Esophagus squamous epithelium (tissue), 5 donors: ENCODE measurements around the gene F5. TPM values are rescaled to one million over a fixed set of nuclear protein-coding genes. Genes with fewer than 3 reads are reported as not detected.
A peak's percentile ranks its signal among the peaks of the same experiment; 100 is the strongest.

Experiments used
- DNase-seq: peaks from one replicate; lab custom pipeline; 2025; lab: John Stamatoyannopoulos, UW
- H3K27ac ChIP-seq, 4 donors: fragments of 200-600 bp; sonication (generic); one replicate each; pipeline ENCODE4 v1.5.1; 2016 to 2019; ENCODE audit warnings: mild to moderate bottlenecking in 1 of 4
- H3K27me3 ChIP-seq, 4 donors: fragments of 200-600 bp; sonication (generic); 1 replicate in 3 of 4; 2 replicates in 1 of 4; pipeline versions ENCODE4 v1.5.1 to v1.6.0; 2017 to 2021; ENCODE audit warnings: antibody characterized with exemption in 1 of 4
- H3K36me3 ChIP-seq, 3 donors: fragments of 200-600 bp; sonication (generic); one replicate each; pipeline ENCODE4 v1.5.1; 2016 to 2019
- H3K4me1 ChIP-seq, 3 donors: fragments of 200-600 bp; sonication (generic); one replicate each; pipeline ENCODE4 v1.5.1; 2017 to 2019
- H3K4me3 ChIP-seq, 4 donors: fragments of 200-600 bp; sonication (generic); 1 replicate in 3 of 4; 2 replicates in 1 of 4; pipeline ENCODE4 v1.5.1; 2016 to 2019; ENCODE audit warnings: mild to moderate bottlenecking in 2 of 4, moderate library complexity in 1 of 4
- H3K9me3 ChIP-seq, 3 donors: fragments of 200-600 bp; sonication (generic); one replicate each; pipeline ENCODE4 v1.5.1; 2016 to 2019
- CTCF ChIP-seq, 6 experiments: fragments of 450-650 bp in 4 of 6; fragments of 200-600 bp in 2 of 6; sonication (generic) in 2 of 6; IDR thresholded peaks; one replicate each; pipeline ENCODE4 v1.5.1; 2016 to 2019; ENCODE audit warnings: antibody characterized with exemption in 6 of 6, mild to moderate bottlenecking in 4 of 6, moderate library complexity in 4 of 6
- POLR2A ChIP-seq, 4 donors: fragments of 450-650 bp; IDR thresholded peaks; one replicate each; pipeline ENCODE4 v1.6.1; 2017; ENCODE audit warnings: antibody characterized with exemption in 4 of 4, mild to moderate bottlenecking in 4 of 4, moderate library complexity in 3 of 4
- WGBS, 2 donors: methylation state at CpG; one replicate each; pipeline ENCODE4 v1.1.5; 2018; 5-methylcytosine and 5-hydroxymethylcytosine counted together
- intact Hi-C: fragments of 100-400 bp; cut with DNase I; formaldehyde crosslinking; loops from one replicate; pipeline ENCODE4 v1.15.0; 2022
- total RNA-seq, 4 donors: library from RNA; depleted of rRNA; stranded (reverse); fragments of >200 nt; gene quantifications; one replicate each; pipeline ENCODE4 v1.1.0, GENCODE V29; 2016
- donor health status: DM: yes; HTN: yes; CAD: no.

F5 gene
- total RNA-seq, 4 donors from 2014 or later: 0.13 to 0.41 TPM; not detected in 2

GRCh38 chr1:169563019-169563615 is 23.2 kb downstream of the F5 start:
- intact Hi-C loops: no loop called here
- no peak for DNase-seq
- Histone ChIP-seq H3K9me3 (peaks cover 0 to 4% (median 0%) of the 10 kb centered on the region in 3 donors), H3K4me1 (no peaks in the 10 kb centered on the region), H3K27me3 (peaks cover 0 to 3% (median 0%) of the 10 kb centered on the region in 4 donors), H3K27ac (no peak overlapping the region), H3K36me3 (no peaks in the 10 kb centered on the region), H3K4me3 (no peak overlapping the region)
- 81 to 96% methylated on average over 1 of the region's 1 CpG for WGBS, 2 donors
- no peak for TF ChIP-seq POLR2A (IDR thresholded peaks at IDR 0.05)
- TF ChIP-seq CTCF (IDR thresholded peaks at IDR 0.05): no peak

GRCh38 chr1:169561692-169562091 is 24.6 kb downstream of the F5 start:
- intact Hi-C loops: no loop called here
- Histone ChIP-seq H3K27me3 (peaks cover 0 to 3% (median 0%) of the 10 kb centered on the region in 4 donors), H3K36me3 (no peaks in the 10 kb centered on the region), H3K27ac (no peak overlapping the region), H3K9me3 (peaks cover 0 to 4% (median 0%) of the 10 kb centered on the region in 3 donors), H3K4me1 (no peaks in the 10 kb centered on the region), H3K4me3 (no peak overlapping the region)
- no peak for TF ChIP-seq CTCF (IDR thresholded peaks at IDR 0.05)
- no peak for DNase-seq
- WGBS, 2 donors: 0 to 50% methylated on average over 1 of the region's 1 CpG

GRCh38 chr1:169557131-169557530 is 29.1 kb downstream of the F5 start:
- Histone ChIP-seq H3K4me3 (no peak overlapping the region), H3K4me1 (no peaks in the 10 kb centered on the region), H3K36me3 (no peaks in the 10 kb centered on the region), H3K27ac (no peak overlapping the region), H3K9me3 (no peaks in the 10 kb centered on the region), H3K27me3 (no peaks in the 10 kb centered on the region)
- TF ChIP-seq CTCF (IDR thresholded peaks at IDR 0.05) (no peak), POLR2A (IDR thresholded peaks at IDR 0.05) (no peak)
- intact Hi-C loops: no loop called here
- no peak for DNase-seq
- 67 to 76% methylated on average over 5 of the region's 5 CpGs for WGBS, 2 donors

GRCh38 chr1:169550294-169550693 is 36.0 kb downstream of the F5 start:
- TF ChIP-seq CTCF (IDR thresholded peaks at IDR 0.05) (peak in 5 of 6 experiments; percentile 24 to 56 (median 35)), POLR2A (IDR thresholded peaks at IDR 0.05) (no peak)
- Histone ChIP-seq H3K9me3 (no peaks in the 10 kb centered on the region), H3K36me3 (no peaks in the 10 kb centered on the region), H3K27ac (no peak overlapping the region), H3K4me1 (no peaks in the 10 kb centered on the region), H3K4me3 (no peak overlapping the region), H3K27me3 (no peaks in the 10 kb centered on the region)
- 30 to 57% methylated on average over 2 to 4 of the region's 4 CpGs for WGBS, 2 donors
- no peak for DNase-seq
- intact Hi-C loops: no loop called here

GRCh38 chr1:169548282-169548681 is 38.0 kb downstream of the F5 start:
- TF ChIP-seq CTCF (IDR thresholded peaks at IDR 0.05) (no peak), POLR2A (IDR thresholded peaks at IDR 0.05) (no peak)
- H3K27ac ChIP-seq: no peak overlapping the region
- no peaks in the 10 kb centered on the region for H3K36me3 ChIP-seq
- no peaks in the 10 kb centered on the region for H3K27me3 ChIP-seq
- no peak for DNase-seq
- H3K4me1 ChIP-seq: no peaks in the 10 kb centered on the region
- 60 to 78% methylated on average over 2 of the region's 2 CpGs for WGBS, 2 donors
- intact Hi-C loops: loop anchor here (5.0 to 10.0 kb wide), 2 partner anchors 81 to 183 kb away; partner anchors contain the start of genes BLZF1 and NME7
- H3K9me3 ChIP-seq: no peaks in the 10 kb centered on the region
- no peak overlapping the region for H3K4me3 ChIP-seq
